MM.1S (cell line): ENCODE data around the gene PCP4.

ENCODE experiments used
- EZH2 ChIP-seq: fragments of 300-600 bp; sonication (generic); optimal IDR thresholded peaks from 2 replicates; pipeline ENCODE3; 2017; ENCODE audit warnings: low read depth, mild to moderate bottlenecking, antibody characterized with exemption, low read length, mixed read lengths
- EZH2phosphoT487 ChIP-seq: fragments of 300-600 bp; sonication (generic); IDR thresholded peaks from 2 replicates; pipeline ENCODE4 v1.6.1; 2018; ENCODE audit warnings: antibody characterized with exemption, low read length
- TF ChIP-seq, protein P1 (sequence below): fragments of 300-600 bp; sonication (generic); IDR thresholded peaks from 2 replicates; pipeline ENCODE4 v1.5.1; 2016; ENCODE audit warnings: antibody characterized with exemption, low read length, mixed read lengths

DNA sequence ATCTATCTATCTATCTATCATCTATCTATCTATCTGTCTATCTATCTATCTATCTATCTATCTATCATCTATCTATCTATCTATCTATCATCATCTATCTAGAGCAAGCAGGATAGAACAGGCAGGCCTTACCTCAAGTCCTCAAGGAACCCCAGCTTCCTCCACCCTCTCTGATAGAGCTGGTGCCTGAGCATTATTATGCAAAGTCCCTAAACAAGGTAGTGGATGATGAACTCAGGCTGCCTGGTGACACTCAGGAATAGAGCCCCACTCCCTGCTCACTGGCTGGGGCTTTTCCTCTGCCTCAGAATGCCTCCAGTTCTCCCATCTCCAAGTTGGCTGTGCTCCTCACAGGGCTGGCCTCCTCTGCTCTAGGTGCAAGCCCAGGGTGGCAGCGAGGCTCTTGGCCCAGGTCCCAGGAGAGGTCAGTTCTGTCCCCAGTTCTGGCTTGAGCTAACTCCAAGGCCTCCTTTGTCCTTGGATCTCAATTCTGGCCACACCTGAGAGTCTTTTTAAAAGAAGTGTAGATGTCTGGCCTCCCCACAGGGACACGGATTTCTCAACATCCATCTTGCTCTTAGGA lies 60.2 kb downstream of the PCP4 start:
- no peak for TF ChIP-seq EZH2phosphoT487
- TF ChIP-seq, protein P1, sequence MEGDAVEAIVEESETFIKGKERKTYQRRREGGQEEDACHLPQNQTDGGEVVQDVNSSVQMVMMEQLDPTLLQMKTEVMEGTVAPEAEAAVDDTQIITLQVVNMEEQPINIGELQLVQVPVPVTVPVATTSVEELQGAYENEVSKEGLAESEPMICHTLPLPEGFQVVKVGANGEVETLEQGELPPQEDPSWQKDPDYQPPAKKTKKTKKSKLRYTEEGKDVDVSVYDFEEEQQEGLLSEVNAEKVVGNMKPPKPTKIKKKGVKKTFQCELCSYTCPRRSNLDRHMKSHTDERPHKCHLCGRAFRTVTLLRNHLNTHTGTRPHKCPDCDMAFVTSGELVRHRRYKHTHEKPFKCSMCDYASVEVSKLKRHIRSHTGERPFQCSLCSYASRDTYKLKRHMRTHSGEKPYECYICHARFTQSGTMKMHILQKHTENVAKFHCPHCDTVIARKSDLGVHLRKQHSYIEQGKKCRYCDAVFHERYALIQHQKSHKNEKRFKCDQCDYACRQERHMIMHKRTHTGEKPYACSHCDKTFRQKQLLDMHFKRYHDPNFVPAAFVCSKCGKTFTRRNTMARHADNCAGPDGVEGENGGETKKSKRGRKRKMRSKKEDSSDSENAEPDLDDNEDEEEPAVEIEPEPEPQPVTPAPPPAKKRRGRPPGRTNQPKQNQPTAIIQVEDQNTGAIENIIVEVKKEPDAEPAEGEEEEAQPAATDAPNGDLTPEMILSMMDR: no peak
- no peak for TF ChIP-seq EZH2
